ENCODE data around the gene PSMD1. TPM values are rescaled to one million over a fixed set of nuclear protein-coding genes. Genes with fewer than 3 reads are reported as not detected.
A peak's percentile ranks its signal among the peaks of the same experiment; 100 is the strongest.

PSMD1 gene
- total and polyA plus RNA-seq, 8 donors: 13.4 to 35.6 (median 25.1) TPM

GRCh38 chr2:231187736-231188505 is 131.3 kb downstream of the PSMD1 start:
- Histone ChIP-seq H3K4me1 (peaks cover 0 to 11% (median 0%) of the 10 kb centered on the region in 3 donors), H3K27me3 (no peaks in the 10 kb centered on the region), H3K4me3 (no peak overlapping the region), H3K36me3 (no peaks in the 10 kb centered on the region), H3K27ac (peak overlapping the region in 2 of 4 donors; percentile 33 to 36), H3K9me3 (no peaks in the 10 kb centered on the region)
- intact Hi-C loops (cut with DNase I): no loop called here
- 63 to 66% methylated on average over 18 of the region's 18 CpGs for WGBS, 2 donors
- TF ChIP-seq CTCF (IDR thresholded peaks at IDR 0.05): no peak
- ATAC-seq: peak; percentile 27 to 62 (median 56)
- DNase-seq: peak in 4 of 6 donors; percentile 44 to 77 (median 62)
- FAIRE-seq: no peak

DNA sequence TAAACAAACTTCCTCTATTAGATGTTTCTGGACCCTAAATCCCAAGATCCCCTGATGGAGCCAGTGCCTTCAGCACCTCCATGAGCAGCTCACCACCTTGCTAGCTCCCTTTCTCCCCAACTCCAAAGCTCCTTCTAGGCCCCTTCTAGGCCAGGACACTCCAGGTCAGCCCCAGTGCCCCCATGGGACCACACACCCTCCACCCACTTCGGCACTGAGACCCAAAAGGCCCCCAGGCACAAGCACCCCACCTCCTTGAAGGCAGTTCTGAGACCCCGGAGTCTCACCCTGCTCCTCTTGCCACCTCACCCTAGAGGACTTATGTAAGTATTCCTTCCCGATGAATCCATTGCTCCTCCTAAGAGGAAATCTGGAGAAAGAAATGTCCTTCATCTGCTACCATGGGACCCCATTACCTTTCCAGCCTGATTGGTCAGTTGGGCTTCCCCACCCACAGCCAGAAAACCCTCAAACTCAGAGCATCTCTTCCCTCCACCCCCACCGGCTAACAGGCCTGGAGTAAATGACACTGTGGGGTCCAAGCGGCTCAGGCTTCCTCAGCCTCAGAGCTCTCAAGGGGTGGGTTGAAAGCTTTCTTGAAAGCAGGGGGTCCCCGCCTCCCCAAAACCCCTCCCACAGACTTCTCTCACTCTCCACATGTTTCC is 132.0 kb downstream of the PSMD1 start:
- peak overlapping the region in 1 of 4 donors; percentile 36 for H3K27ac ChIP-seq
- intact Hi-C loops (cut with DNase I): no loop called here
- no peak overlapping the region for H3K4me3 ChIP-seq
- H3K9me3 ChIP-seq: no peaks in the 10 kb centered on the region
- no peak for TF ChIP-seq CTCF (IDR thresholded peaks at IDR 0.05)
- H3K36me3 ChIP-seq: no peaks in the 10 kb centered on the region
- H3K4me1 ChIP-seq: peaks cover 0 to 11% (median 0%) of the 10 kb centered on the region in 3 donors
- no peaks in the 10 kb centered on the region for H3K27me3 ChIP-seq
- no peak for FAIRE-seq
- peak in 1 of 6 donors; percentile 13 for DNase-seq
- WGBS, 2 donors: 87 to 95% methylated on average over 6 of the region's 6 CpGs
- no peak for ATAC-seq

DNA sequence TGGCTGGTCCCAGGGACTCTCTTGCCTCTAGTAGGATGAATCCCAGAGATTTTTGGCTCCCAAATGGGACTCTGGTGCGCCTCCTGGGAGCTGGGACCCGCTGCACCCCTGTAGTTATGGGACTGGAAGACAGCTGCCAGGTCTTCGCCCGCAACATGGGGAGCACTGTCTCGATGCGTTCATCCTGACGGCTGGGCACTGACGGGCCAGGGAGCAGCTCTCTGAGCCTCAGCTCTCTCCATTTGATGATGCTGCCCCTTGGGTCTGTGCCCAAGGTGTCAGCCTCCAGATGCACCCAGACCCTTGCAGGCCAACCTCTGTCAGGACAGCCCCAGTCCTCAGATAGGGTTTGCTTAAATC is 132.5 kb downstream of the PSMD1 start:
- Histone ChIP-seq H3K27ac (peak overlapping the region in 1 of 4 donors; percentile 83), H3K27me3 (no peaks in the 10 kb centered on the region), H3K4me3 (no peak overlapping the region), H3K36me3 (no peaks in the 10 kb centered on the region), H3K4me1 (peaks cover 0 to 11% (median 0%) of the 10 kb centered on the region in 3 donors), H3K9me3 (no peaks in the 10 kb centered on the region)
- FAIRE-seq: no peak
- TF ChIP-seq CTCF (IDR thresholded peaks at IDR 0.05): no peak
- 96% methylated on average over 8 of the region's 8 CpGs for WGBS, 2 donors
- intact Hi-C loops (cut with DNase I): no loop called here
- peak in 1 of 6 donors; percentile 14 for DNase-seq
- no peak for ATAC-seq

DNA sequence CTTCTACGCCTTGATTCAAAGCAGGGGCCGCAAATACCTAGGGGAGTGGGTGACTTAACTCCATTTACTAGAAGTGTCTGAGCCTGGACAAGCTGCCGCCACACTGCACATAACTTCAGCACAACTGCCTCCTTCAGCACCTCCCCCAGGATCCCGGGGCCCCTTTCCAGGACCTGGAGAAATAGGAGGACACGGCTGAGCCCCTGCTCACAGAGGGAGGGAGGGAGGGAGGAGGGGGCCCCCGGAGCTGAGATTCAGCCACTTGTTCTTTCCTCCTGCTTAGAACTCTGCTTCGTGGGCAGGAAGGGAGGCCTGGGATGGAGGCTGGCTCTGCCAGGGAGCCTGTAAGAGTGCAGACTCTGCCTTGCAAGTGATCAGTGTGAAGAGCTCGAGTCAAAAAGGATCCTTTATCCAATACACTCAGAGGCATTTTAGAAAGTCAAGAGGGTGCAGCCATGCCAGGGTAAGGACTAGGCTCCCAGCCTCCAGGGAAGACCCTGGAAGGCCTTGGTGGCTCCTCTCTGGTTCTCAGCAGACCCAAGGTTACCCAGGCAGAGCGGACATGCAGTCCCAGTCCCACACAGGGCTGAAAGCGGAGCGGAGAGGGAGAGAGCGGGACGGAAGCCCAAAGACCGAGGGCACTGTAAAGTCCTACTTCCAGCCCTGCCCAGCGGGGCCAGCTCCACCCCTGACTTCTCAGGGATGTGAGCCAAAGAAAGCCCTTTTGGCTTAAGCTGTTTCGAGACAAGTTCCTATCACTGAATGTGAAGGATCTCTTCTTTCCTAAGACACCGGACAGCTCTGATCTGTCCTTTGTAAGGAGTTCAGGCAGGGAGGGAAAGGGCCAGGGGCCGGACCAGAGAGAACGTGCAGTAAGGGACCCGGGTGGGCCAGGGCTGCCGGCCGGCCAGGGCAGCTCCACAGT is 133.2 kb downstream of the PSMD1 start:
- intact Hi-C loops (cut with DNase I): no loop called here
- H3K27me3 ChIP-seq: no peaks in the 10 kb centered on the region
- H3K36me3 ChIP-seq: no peaks in the 10 kb centered on the region
- peak overlapping the region in 3 of 4 donors; percentile 43 to 83 (median 63) for H3K27ac ChIP-seq
- FAIRE-seq (no peak), ATAC-seq (peak; percentile 26 to 64 (median 56)), DNase-seq (peak in 3 of 6 donors; percentile 42 to 46 (median 45))
- H3K9me3 ChIP-seq: no peaks in the 10 kb centered on the region
- H3K4me3 ChIP-seq: peak overlapping the region in 2 of 4 donors; percentile 39 to 40
- H3K4me1 ChIP-seq: peaks cover 0 to 11% (median 0%) of the 10 kb centered on the region in 3 donors
- WGBS, 2 donors: 69% methylated on average over 22 of the region's 22 CpGs
- no peak for TF ChIP-seq CTCF (IDR thresholded peaks at IDR 0.05)

Data from pancreas (tissue), 10 donors.